ENCODE data around the gene PSMC5.

PSMC5 gene

GRCh38 chr17:63821804-63822203 is 5.4 kb upstream of the PSMC5 start:
- no peak for DNase-seq

DNA sequence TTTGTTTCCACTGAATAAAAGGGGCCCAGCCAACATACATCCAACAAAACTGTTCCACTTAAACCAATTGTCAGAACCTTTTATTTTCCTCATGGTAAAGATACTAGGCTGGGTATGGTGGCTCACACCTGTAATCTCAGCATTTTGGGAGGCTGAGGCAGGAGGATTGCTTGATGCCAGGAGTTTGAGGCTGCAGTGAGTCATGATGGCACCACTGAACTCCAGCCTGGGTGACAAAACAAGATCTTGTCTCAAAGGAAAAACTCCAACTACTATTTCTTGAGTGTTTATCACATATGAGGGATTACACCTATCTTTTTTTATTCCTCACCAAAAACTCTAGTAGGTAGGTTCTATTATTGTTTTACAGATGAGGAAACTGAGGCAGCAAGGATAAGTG is 4.7 kb upstream of the PSMC5 start:
- no peak for DNase-seq

GRCh38 chr17:63823659-63824331 is 3.4 kb upstream of the PSMC5 start:
- no peak for DNase-seq

DNA sequence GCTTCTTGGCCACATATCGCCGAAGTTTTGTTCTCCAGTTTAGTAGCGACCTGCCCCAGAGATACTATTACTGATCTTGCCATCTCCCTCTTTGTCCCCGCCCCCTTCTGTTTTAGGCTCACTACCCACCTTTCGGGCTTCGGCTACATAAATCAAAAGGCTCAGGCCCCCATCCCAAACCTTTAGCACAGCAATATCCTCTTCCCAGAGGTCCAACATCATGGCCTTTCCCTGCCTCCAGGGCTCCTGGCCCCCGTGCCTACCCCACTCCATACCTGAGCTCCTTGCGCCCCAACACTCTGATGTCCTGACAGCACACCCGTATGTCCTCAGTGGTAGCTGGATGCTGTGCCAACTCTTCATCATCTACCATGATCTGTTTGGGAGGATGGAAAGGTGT is 2.9 kb upstream of the PSMC5 start:
- DNase-seq, result no peak

DNA sequence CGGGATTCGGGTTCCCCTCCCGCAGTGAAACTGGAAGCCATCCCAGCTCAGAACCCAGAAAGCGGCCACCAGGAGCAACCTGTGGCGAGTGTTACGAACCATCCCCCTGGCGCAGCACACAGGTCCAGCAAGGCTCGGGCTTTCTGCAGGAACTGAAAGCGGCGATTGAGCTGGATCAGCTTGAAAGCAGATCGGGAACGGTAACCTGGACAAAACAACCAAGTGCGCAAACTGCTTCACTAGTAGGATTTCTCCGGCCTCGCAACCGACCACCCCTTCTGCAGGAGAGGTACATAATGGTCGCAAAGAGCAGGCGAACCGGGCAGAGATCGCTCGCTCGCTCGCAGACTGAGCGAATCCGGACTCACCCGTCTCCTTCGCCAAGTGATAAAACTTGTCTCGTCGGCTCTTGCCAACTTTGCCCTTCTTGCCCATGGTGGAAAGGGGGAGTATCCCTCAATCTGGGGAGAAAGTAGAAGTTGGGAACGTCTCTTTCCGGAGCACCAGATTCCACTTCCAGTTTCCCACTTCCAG is 696 bp upstream of the PSMC5 start:
- no peak for DNase-seq

GRCh38 chr17:63827801-63828221 is 580 bp downstream of the PSMC5 start:
- no peak for DNase-seq

GRCh38 chr17:63828936-63829335 is 1.7 kb downstream of the PSMC5 start:
- no peak for DNase-seq

DNA sequence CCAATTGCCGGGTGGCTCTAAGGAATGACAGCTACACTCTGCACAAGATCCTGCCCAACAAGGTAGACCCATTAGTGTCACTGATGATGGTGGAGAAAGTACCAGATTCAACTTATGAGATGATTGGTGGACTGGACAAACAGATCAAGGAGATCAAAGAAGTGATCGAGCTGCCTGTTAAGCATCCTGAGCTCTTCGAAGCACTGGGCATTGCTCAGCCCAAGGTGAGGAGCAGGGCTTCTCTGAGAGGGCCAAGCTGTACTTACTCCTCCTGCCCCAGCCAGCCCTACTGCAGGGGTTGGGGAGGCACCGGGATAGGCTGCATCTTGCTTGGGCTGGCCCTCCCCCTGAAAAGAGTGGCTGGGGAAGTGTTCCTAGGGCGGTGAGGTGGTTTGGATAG is 3.0 kb downstream of the PSMC5 start:
- DNase-seq, result no peak

DNA sequence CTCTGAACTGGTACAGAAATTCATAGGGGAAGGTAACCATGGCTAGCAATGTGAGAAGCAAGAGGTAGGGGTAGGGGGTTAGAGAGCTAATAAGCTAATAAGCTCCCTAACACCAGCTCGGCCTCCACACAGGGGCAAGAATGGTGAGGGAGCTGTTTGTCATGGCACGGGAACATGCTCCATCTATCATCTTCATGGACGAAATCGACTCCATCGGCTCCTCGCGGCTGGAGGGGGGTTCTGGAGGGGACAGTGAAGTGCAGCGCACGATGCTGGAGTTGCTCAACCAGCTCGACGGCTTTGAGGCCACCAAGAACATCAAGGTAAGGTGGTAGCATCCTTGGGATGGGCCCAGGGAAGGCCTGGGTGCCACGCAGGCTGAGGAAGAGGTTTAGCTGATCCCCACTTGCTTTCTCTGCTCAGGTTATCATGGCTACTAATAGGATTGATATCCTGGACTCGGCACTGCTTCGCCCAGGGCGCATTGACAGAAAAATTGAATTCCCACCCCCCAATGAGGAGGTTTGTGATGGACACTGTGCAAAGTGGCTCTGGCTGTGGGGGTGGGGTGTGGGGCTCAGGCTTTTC is 3.8 kb downstream of the PSMC5 start:
- DNase-seq, result no peak

DNA sequence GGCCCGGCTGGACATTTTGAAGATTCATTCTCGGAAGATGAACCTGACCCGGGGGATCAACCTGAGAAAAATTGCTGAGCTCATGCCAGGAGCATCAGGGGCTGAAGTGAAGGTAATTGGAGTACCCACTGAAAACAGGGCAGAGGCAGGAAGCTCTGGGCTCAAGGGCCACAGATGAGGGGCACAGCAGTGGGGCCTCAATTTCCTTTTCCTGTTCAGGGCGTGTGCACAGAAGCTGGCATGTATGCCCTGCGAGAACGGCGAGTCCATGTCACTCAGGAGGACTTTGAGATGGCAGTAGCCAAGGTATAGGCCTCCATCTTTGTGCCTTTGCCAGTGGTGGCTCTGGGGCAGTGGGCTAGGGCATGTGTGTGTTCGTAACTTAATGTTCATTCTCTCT is 4.3 kb downstream of the PSMC5 start:
- no peak for DNase-seq

DNA sequence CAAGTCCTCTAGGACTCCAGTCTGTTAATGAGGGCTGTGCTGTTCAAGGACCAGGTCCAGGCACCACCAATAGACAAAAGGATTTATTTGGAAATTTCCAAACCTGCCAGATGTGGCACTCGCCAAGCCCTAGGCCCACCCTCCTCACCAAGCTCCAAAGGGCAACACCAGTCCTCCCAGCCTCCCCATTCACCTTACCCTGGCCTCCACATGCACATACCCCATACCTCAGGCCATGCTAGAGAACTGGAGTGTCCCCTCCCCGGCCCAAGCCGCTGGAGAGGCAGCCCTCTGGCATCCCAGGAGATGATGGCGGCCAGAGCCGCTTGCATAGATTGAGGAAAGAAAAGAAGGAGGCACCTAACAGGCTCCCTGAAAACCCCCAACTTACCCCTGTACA is 4.8 kb downstream of the PSMC5 start:
- no peak for DNase-seq

DNA sequence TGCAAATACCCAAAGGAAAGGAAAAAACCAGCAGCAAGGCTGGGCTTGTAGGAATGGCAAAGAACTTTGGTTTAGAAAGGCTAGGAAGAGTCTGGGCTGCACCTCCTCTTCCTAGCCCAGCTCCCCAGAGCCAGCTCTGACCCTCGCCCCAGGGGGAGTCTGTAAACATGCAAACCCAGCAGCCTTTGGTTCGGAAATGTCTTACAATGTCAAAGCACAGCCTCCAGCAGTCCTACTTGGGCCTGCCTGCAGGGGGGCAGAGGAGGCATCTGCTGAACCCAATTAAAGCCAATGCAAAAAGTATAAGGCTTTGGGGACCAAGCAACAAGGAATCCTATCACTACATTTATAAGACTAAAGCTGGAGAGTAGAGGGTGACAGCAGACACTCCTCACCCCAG is 5.2 kb downstream of the PSMC5 start:
- no peak for DNase-seq

- DNase-seq, result no peak
Observed at GRCh38 chr17:63833026-63833740, 6.0 kb downstream of the PSMC5 start.

- no peak for DNase-seq
Observed at GRCh38 chr17:63833741-63834373, 6.6 kb downstream of the PSMC5 start.

GRCh38 chr17:63834431-63835166 is 7.4 kb downstream of the PSMC5 start:
- peak; percentile 85 for DNase-seq

DNA sequence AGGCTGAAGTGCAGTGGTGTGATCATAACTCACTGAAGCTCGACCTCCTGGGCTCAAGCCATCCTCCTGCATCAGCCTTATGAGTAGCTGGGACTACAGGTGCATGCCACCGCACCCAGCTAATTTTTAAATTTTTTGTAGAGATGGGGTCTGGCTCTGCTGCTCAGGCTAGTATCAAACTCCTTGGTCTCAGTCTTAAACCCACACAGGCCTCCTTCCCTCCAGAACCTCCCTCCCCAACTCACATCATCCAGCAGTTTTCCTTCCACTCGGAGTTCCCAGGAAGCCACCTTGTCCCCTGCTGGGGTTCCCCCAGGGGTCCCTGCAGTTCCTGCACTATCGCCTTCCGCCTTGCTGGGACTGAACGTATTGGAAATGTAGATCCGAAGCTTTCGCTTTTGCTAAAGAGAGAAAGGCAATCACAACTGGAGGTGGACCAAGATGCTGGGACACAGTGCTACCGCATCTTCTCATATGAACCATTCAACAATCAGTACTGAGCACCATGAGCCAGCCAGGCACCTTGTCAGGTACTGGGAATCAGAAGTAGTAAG is 8.0 kb downstream of the PSMC5 start:
- DNase-seq, result no peak

GRCh38 chr17:63836811-63837210 is 9.6 kb downstream of the PSMC5 start:
- no peak for DNase-seq

- no peak for DNase-seq
Observed at GRCh38 chr17:63837480-63837879, 10.2 kb downstream of the PSMC5 start.

DNA sequence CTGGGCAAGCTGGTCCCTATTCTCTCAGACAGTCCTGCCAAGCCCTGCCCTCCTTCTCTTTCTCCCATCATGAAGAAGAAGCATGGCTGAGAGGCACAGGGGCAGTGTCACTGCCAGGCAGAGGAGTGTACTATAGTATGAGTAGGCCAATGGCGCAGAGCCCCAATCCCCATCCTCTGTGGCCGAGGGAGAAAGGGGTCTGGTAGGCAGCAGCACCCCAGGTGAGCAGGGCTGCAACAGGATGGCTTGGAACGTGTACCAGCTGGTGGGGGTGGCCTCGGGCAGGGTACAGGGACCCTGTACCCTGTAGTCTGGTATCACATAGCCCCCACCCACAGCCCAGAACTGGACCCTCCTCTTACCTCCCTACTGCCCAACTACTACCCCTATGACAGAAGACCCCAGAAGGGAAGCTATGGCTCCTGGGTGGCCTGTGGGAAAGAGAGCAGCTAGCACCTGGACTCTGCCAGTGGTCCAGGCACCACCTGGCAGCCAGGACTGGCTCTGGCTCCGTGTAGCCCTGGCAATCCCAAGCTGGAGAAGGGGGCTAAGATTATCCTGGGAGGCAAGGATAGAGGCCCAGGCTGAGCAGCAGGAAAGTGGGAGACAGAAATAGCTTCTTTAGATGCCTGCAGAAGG is 10.8 kb downstream of the PSMC5 start:
- DNase-seq, result no peak

GRCh38 chr17:63838631-63839171 is 11.5 kb downstream of the PSMC5 start:
- no peak for DNase-seq

DNA sequence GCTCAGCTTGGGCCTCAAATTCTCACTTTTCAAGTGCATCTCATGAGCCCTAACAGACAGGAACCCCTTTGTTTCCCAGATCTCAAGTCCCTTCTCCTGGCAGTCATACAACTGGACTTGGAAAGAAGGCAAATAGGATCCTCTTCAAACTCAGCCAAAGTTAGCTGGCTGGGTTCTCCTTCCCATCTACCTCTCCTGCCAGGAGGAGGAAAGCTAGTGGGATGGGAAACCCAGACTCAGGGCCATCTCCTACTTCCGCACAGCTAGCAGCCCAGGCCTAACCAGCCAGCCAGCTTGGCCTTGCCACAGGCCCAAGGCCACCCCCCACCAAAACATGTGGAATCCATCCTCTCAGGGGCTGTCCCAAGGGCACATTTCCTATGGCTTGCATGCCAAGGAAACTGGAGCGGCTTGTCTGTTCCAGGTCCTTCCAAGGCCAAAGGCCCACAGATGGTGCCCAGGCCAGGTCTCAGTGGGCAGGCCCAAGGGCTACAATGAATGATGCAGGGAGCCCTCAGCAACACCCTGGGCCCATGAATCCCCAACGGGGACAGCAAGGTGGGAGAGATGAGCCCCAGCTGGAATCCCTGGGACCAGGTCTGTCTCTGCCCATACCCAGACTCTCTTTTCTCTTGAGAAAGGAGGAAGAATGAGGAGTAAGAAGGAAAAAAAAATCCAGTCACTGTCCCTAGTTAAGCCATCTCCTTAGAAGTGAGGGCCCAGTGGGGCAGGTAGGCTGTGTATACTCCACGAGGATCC is 13.5 kb downstream of the PSMC5 start:
- DNase-seq, result no peak

All from activated CD4-positive, alpha-beta T cell treated with anti-CD3 and anti-CD28 coated beads, Interleukin-2, amount 50 U/mL, for 16 hours (primary cell).